Measurements from ENCODE around the gene DNAJB14.

DNA sequence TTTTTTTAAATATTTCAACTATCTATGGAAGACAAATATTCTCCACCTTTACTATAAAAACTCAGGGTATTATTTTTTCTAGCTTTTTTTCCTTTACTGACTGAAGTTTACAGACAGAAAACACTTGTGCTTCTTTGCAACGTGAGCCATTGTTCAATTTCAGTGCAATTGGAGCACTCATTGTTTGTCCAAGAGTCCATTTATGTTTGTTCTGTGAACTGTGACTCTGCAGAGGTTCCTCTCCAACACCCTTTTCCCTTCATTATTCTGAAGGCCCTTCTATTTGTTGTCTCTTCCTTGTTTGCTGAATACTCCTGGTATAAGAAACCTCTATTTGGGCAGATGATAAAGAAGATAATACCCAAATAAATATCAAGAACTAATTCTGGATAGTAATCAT is 92.4 kb downstream of the DNAJB14 start:
- TF ChIP-seq EZH2 (IDR thresholded peaks at IDR 0.05) (no peak), REST (IDR thresholded peaks at IDR 0.05; ENCODE audit: low read depth) (no peak)
- TF ChIP-seq, protein P1, sequence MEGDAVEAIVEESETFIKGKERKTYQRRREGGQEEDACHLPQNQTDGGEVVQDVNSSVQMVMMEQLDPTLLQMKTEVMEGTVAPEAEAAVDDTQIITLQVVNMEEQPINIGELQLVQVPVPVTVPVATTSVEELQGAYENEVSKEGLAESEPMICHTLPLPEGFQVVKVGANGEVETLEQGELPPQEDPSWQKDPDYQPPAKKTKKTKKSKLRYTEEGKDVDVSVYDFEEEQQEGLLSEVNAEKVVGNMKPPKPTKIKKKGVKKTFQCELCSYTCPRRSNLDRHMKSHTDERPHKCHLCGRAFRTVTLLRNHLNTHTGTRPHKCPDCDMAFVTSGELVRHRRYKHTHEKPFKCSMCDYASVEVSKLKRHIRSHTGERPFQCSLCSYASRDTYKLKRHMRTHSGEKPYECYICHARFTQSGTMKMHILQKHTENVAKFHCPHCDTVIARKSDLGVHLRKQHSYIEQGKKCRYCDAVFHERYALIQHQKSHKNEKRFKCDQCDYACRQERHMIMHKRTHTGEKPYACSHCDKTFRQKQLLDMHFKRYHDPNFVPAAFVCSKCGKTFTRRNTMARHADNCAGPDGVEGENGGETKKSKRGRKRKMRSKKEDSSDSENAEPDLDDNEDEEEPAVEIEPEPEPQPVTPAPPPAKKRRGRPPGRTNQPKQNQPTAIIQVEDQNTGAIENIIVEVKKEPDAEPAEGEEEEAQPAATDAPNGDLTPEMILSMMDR (IDR thresholded peaks at IDR 0.05 in 2 of 3, conservative IDR thresholded peaks at IDR 0.05 in 1 of 3; ENCODE audit: borderline replicate concordance in 1 of 3, insufficient read depth in 1 of 3, low read depth in 2 of 3, low read length in 2 of 3), result no peak

Data from HCT116 (cell line).